HG03442 (cell line): ENCODE measurements around the gene AFM.
A peak's percentile ranks its signal among the peaks of the same experiment; 100 is the strongest.
"Not testable (repeated sequence)": the region's sequence is repeated elsewhere in the genome, so short reads cannot be mapped to it uniquely, and the experiment has no call there.

Experiments
- ATAC-seq: cut with Tn5 transposase; IDR thresholded peaks from one replicate; pipeline ENCODE4 v1.9.1; 2021; ENCODE audit warnings: mild to moderate bottlenecking, moderate library complexity; ENCODE audit not compliant: unreplicated experiment

The AFM gene

DNA sequence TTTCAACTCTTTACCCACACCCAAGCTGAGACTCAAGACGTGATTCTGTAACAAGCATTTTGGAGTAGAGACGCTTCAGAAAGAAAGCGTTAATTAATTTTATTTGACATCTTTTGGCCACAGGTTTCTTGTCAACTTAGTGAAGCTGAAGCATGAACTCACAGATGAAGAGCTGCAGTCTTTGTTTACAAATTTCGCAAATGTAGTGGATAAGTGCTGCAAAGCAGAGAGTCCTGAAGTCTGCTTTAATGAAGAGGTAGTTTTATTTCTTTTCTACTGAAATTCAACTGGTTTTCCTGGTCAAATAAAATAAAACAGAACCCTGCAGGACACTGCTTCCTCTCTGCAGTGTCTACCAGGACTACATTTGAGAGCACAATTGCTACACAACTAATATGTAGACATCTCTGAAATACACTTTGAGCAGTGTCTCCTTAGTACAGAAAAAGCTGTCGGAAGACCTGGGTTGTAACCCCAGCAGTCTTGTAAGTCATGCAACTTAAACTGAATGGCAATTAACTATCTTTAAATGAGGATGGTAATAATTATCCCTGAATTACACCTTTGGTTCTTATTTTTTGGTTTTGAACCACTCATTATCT, 20.2 kb downstream of the AFM start:
- ATAC-seq = no peak

DNA sequence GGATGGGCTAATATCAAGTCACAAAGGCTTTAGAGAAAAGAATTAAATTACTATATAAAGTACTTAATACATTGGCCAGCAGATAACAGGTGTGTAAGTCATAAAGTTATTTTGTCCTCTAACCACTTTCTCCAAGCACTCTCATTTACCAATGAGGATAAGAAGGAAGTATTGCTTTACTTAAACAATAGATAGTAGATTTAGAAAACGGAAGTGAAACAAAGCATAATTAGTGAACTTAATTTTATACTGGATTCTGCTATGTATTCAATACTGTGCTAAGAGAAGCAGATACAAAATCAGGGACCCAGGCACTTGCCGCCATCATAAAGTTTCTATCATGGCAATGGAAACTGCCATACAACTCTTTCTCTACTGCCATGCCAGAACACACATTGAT, 24.0 kb downstream of the AFM start:
- no peak for ATAC-seq

DNA sequence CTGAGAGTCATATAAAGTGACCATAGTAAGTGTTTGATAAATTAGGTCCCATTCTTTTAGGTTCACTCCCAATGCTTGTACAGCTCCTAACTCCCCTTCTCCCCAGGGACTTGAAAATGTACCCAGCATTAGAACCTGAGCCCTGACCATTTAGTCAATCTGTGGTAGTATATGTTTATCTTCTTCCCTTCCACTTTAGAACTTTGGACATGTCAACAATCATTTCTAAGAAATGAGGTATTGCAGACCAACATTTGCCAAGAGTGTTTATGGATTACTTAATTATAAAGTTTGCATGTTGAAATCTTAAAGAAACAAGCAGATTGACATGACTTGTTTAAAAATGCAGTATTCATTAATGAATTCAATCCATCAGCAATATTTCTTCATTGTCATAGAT, 26.0 kb downstream of the AFM start:
- no peak for ATAC-seq

DNA sequence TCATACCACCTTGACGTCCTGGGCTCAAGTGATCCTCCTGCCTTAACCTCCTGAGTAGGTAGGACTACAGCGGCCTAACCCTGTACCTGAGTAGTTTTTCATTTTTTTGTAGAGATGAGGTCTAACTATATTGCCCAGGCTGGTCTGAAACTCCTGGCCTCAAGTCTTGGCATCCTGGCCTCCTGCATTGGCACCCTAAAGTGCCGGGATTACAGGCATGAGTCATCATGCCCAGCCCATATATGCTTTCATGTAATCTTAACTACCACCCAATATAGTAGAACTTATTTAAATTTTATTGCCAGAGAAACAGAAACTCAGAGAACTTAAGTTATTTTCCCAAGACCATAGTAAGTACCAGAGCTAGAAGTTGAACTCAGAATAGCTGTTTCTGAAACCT, 27.1 kb downstream of the AFM start:
- ATAC-seq = no peak

DNA sequence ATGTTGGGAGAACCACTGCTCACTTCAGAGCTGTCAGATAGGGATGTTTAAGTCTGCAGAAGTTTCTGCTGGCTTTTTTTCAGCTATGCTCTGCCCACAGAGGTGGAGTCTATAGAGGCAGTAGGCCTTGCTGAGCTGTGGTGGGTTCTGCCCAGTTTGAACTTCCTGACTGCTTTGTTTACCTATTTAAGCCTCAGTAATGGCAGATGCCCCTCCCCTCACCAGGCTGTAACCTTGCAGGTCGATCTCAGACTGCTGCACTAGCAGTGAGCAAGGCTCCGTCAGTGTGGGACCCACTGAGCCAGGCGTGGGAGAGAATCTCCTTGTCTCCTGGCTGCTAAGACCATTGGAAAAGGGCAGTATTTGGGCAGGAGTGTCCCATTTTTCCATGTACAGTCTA, 36.8 kb downstream of the AFM start:
- ATAC-seq = no peak

DNA sequence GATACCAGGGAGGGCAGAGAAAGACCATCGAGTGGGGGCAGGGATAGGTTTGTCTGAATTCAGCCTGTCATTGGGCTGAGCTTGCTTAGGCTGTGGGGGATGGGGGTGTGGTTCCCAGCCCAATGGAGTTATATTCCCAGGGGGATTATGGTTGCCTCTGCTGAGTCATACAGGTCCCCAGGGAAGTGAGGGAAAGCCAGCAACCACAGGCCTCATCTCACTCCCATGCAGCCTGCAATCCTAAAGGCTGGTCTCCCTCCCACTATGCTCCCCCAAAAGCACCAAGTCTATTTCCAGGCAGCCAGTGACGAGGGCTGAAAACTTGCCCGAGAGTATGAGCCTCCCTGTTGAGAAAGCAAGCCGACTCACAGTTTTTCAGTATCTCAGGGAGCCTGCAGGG, 39.3 kb downstream of the AFM start:
- ATAC-seq = peak; percentile 68

DNA sequence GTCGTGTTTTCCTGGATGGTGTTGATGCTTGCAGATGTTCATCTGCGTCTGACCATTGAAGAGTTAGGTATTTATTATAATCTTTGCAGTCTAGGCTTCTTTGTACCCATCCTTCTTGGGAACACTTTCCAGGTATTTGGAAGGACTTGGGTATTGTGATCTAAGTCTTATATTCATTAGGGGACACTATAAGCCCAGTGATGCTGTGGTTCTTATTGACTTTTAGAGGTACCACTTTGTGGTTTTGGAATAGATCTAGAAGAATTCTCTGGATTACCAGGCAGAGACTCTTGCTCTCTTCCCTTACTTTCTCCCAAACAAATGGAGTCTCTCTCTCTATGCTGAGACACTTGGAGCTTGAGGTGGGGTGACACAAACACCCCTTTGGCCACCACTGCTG, 41.6 kb downstream of the AFM start:
- no peak for ATAC-seq

DNA sequence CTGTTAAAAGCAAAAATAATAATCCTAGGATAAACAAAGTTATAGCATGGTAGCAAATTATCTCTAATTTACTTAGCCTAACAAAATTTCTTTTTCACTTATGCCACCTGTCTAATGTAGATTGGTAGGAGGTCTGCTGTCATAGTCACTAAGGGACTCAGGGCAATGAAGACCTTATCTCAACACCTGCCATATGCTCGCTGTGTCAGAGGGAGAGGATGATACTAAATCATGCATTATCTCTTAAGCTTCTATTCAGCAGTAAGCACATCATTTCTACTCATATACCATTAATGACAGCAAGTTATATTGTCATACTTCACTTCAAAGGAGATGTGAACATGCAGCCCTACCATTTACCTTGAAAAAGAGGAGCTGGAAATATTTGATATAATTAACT, 44.1 kb downstream of the AFM start:
- no peak for ATAC-seq

DNA sequence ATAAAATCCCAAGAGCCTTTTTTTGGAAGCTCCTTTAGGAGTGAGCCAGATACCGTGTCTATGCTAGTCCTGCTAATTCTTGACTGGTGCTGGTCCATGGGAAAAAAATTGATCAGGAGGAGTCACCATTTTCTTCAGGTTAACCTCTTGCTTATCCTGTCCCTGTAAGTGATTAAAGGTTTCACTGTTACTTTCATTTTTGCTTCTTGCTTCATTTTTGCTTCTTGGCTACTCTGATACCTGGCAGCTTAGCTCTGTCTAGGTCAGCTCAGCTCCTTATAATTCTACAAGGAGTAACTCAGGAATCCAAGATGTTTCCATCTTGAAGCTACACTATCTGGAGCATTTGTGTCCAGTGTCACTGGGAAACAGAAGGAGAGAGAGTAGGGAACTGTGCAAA, 45.7 kb downstream of the AFM start:
- ATAC-seq = peak; percentile 61

DNA sequence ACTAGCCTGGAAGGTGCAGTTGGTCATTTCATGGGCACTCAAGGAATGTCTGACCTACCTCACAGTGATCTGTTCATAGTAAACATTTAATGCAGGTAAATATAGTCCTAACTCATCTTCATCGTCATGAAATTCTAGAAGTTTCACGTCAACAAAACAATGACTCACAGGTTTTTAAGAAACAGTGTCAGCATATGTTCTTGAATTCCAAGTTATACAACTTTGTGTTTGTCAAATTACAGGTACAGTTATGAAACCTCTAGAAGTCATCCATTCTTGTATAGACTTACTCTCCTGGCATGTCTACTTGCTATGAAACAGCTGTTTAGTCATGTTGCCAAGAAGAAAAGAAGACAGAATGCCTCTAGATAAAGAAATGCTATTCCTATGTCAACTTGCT, 46.6 kb downstream of the AFM start:
- no peak for ATAC-seq

DNA sequence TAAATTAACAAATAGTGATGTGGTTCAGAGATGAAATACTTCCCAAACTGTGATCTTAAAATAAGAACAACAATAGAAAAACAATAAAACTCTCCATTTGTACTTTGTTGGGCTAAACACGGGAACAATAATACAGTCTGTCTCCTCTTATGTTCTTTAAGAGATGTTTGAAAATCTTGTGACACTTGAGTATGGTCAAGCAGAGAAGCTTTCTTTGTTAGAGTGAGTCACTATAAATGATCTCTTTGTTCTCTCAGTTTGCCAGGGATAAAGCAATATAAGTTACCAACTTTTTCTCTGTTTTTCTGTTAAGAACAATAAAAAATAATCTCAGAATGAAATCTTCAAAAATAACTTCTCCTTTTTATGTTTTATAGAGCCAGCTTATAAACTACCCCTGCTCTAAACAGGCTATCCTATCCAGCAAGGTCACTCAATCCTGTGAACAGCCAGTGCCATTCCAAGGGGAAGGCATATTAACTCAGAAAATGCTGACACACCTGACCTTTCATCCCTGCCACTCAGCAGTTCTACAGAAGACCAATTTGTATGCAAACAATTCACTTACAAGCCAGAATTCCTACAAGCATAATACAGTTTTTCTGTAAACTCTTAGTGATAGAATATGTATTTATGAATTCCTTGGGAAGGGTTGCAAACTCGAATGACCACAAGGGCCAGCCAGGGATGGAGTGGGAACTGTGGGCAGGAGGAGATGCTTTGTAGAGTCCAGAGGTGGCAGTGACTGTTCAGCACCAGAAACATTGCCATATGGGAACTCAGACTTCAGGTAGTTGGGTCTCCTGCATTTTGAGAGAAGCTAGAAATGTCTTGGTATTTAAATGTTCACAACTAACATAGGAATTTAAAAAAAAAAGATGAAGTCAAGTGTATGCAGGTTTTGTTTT, 52.2 kb downstream of the AFM start:
- ATAC-seq = no peak

DNA sequence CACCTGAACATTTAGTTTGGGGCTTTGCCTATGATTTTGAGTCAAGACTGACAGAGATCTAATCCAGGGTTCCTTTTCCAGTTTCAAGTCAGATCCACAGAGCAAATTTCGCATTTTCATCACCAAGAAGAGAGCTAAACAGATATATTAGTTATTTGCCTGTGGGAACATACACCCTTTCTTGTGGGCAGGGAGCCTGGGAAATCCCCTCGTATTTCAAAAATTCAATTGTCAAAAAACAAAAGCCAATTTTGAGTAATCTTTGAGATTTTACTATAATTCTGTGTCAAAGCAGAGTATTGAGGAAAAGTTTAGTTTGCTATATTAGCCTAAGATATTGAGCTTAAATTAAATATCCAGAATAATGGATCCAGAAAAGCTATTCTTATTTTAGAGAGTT, 56.6 kb downstream of the AFM start:
- ATAC-seq = no peak

DNA sequence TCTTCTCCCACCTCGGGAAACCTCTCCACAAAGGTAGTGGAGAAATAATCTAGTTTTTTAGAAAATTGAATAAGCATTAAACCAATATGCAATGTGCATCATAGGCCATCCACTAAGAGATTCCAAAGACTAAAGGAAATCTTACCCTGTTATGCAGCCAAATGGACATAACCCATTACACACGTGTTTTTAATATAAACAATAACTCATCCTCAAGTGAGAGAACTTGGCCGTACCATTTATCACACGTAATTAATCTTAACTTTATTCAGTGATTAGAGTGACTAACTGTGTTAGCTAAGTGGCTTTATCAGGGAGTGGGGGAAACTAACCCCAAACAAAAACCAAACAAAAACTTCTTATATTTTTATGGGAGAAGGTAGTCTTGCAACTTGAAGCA, 57.8 kb downstream of the AFM start:
- ATAC-seq = no peak

DNA sequence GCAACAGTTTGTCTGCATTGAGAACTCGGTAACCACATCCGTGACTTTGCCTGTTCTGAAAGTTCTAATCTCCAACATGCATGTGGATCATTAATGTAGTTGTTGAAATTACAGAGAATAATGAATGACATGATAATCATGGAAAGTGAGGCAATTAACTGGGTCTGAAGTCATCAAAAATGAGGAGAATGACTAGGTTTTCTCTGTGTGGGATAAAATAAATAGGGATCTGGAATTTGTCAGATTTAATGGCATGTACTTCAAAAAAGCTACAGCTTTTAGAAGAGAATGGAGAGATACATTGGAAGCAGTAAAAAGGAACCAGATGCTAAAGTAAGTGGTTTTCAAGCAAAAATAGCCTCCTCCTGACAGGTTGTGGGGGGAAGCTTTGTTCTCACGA, 59.3 kb downstream of the AFM start:
- ATAC-seq = no peak

DNA sequence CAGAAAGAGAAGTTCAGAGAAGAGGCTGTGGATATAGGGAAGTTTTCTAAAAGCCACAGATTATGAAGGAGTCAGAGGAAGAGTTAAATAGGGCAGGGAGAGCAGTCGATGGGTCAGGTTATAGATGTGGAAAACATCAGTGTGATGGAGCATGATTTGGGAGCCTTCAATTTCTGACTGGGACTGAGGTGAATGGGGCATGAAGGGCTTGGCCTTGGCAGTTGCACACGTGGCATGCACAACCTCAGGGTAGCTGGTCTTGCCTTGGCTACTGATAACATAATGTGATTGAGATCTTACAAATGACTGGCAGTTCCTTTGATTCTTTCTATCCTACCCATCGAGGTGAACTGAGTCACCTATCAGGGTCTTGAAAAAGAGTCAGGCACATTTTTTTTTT, 59.7 kb downstream of the AFM start:
- ATAC-seq = no peak

DNA sequence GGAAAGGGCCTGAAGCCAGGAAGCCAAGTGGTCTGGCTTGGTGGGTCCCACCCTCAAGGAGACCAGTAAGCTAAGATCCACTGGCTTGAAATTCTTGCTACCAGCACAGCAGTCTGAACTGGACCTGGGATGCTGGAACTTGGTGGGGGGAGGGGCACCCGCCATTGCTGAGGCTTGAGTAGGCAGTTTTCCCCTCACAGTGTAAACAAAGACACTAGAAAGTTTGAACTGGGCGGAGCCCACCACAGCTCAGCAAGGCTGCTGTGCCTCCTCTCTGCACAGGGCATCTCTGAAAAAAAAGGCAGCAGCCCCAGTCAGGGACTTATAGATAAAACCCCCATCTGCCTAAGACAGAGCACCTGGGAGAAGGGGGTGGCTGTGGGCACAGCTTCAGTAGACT, 63.1 kb downstream of the AFM start:
- ATAC-seq = no peak

DNA sequence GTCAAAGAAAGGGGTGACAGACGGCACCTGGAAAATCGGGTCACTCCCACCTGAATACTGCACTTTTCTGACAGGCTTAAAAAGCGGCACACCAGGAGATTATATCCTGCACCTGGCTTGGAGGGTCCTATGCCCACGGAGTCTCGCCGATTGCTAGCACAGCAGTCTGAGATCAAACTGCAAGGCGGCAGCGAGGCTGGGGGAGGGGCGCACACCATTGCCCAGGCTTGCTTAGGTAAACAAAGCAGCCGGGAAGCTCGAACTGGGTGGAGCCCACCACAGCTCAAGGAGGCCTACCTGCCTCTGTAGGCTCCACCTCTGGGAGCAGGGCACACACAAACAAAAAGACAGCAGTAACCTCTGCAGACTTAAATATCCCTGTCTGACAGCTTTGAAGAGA, 69.3 kb downstream of the AFM start:
- ATAC-seq = not testable (repeated sequence)
